H1 (cell line): ENCODE measurements around the gene RAD23B. TPM values are rescaled to one million over a fixed set of nuclear protein-coding genes. Genes with fewer than 3 reads are reported as not detected.

Source experiments
- SAP30 ChIP-seq: fragments of 300-600 bp; sonication (generic); IDR thresholded peaks from 2 replicates; pipeline ENCODE4 v1.7.1; 2012; ENCODE audit warnings: low read length, moderate library complexity, mild to moderate bottlenecking, inconsistent platforms; ENCODE audit not compliant: insufficient read depth, insufficient replicate concordance
- SIN3A ChIP-seq, 2 experiments: IDR thresholded peaks in 1 of 2; conservative IDR thresholded peaks in 1 of 2; 2 replicates each; pipeline ENCODE4 v1.6.1; 2011 to 2012; ENCODE audit warnings: low read length in 2 of 2, improper control_type of control experiment in 1 of 2, low read depth in 1 of 2, mild to moderate bottlenecking in 1 of 2
- polyA plus RNA-seq, 7 experiments: library from polyadenylated mRNA; depleted of rRNA in 3 of 7; stranded (reverse) in 5 of 7; unstranded in 2 of 7; fragments of >200 nt in 5 of 7; fragments of 200-250 nt in 2 of 7; gene quantifications; 1 replicate in 5 of 7; 2 replicates in 1 of 7; 4 replicates in 1 of 7; pipeline versions ENCODE4 v1.2.1 to v1.2.3, GENCODE V29; 2011 to 2013; ENCODE audit warnings: missing spikeins in 2 of 7, mixed read lengths in 2 of 7
- total RNA-seq: library from RNA; stranded (reverse); fragmentation: NEBNext Ultra II Directional; extraction: Animal tissue kit (Norgen Biotek cat#: 25700); gene quantifications from 2 replicates; pipeline ENCODE4 v1.2.1, GENCODE V29; 2021

Gene RAD23B
- total and polyA plus RNA-seq, 2 of the 8 experiments (the other 6 are each of a cell fraction or from before 2014, with no cell fraction given): 97.1 to 165 TPM

DNA sequence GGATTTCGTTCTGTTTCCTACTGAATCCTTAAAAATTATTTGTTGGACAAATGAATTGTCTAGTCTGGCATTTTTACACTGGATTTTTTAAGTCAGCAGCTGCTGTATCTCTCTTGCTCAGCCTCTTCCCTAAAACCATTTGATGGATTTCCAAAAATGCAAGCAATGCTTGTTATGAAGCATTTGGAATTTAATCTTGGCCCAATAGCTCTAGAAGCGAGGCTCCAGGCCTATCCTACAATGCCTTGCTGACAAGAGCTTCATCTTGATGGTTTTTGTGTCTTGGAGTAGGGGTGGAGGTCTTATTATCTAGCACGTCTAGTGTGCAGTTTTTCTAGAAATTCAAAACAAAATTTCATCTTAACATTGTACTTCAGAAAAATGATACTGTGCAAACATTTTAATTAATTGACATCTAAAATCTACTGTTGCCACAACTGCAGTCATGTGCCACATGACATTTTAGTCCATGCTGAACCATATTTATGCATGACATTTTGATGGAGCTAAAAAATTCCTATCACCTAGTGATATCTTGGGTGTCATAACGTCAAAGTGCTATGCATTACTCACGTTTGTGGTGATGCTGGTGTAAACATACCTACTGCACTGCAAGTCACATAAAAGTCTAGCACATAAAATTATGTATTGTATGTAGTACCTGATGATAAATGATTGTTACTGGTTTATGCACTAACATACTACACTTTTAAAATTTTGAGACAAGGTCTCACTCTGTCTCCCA lies 5.9 kb upstream of the RAD23B start (continued):
- no peak for TF ChIP-seq SIN3A (conservative IDR thresholded peaks at IDR 0.05 in 1 of 2, IDR thresholded peaks at IDR 0.05 in 1 of 2; ENCODE audit: low read depth in 1 of 2, low read length in 2 of 2)
- no peak for TF ChIP-seq SAP30
